GM13977 (cell line): ENCODE results near the gene ELANE.

Source experiments
- DNase-seq: peaks from one replicate; pipeline ENCODE4 v3.0.0; 2012; ENCODE audit warnings: low spot score
- CTCF ChIP-seq: IDR thresholded peaks from 2 replicates; pipeline ENCODE4 v1.5.1; 2012; ENCODE audit warnings: mild to moderate bottlenecking, control low read depth; ENCODE audit not compliant: insufficient read depth; ENCODE audit errors: extremely low read depth, missing control alignments
- in situ Hi-C: fragments of 300-500 bp; cut with MboI; formaldehyde crosslinking; loops from one replicate; pipeline ENCODE4 v1.12.0; 2022; ENCODE audit warnings: low sequenced_read_pairs, low pct_unique_long_range_greater_than_20kb, mixed read lengths, inconsistent platforms; ENCODE audit not compliant: unreplicated experiment

Gene ELANE

DNA sequence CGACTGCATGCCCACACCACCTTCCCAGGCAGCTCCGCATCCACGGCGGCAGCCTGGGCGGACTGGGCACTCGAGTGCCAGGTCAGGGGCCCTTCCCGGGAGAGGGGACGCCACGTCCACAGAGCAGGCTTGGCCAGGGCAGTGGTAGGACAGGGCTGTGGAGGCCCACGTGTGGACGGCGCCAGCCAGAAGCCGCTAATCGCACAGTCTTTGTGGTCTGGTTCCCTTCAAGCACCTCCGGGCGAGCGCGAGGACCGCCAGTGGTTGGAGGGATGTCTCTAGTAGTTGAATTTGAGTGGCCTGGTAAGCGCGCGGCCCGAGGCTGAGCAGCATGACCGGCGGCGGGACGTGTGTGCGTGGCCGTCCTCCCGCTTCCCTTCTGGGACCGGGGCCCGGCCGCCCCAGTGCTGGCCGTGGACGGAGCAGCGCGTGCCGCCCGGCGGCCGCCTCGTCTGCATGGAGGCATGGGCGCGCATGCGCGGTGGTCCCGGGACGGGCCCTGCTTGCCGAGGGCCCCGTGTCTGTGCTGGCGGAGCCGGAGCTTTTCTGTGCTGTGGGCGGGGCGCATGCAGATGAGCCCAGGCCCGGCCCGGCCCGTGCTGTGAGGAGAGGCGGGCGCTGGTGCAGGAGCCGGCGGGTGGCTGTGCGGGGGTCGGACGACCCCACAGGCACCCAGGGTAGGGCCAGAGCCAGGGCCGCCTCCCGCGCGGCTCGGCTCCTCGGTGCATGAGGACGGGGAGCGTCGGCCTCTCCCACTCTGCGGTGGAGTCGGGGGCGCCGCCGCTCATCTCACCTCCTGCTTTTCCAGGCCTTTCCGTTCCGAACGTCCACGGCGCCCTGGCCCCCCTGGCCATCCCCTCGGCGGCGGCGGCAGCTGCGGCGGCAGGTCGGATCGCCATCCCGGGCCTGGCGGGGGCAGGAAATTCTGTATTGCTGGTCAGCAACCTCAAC is 46.2 kb upstream of the ELANE start:
- in situ Hi-C loops, result no loop called here
- peak; percentile 32 for DNase-seq
- TF ChIP-seq CTCF, result no peak

GRCh38 chr19:806815-807421 is 45.2 kb upstream of the ELANE start:
- TF ChIP-seq CTCF, result no peak
- in situ Hi-C loops, result no loop called here
- DNase-seq, result peak; percentile 50

- in situ Hi-C loops, result no loop called here
Observed at GRCh38 chr19:807627-808422, 44.3 kb upstream of the ELANE start.

GRCh38 chr19:808423-808775 is 43.7 kb upstream of the ELANE start:
- in situ Hi-C loops, result no loop called here
- no peak for DNase-seq
- TF ChIP-seq CTCF, result no peak

More at GRCh38 chr19:807627-808422, 44.3 kb upstream of the ELANE start:
- no peak for TF ChIP-seq CTCF
- peak; percentile 49 for DNase-seq

GRCh38 chr19:810077-810855 is 41.8 kb upstream of the ELANE start:
- in situ Hi-C loops, result no loop called here
- no peak for TF ChIP-seq CTCF
- DNase-seq, result no peak

DNA sequence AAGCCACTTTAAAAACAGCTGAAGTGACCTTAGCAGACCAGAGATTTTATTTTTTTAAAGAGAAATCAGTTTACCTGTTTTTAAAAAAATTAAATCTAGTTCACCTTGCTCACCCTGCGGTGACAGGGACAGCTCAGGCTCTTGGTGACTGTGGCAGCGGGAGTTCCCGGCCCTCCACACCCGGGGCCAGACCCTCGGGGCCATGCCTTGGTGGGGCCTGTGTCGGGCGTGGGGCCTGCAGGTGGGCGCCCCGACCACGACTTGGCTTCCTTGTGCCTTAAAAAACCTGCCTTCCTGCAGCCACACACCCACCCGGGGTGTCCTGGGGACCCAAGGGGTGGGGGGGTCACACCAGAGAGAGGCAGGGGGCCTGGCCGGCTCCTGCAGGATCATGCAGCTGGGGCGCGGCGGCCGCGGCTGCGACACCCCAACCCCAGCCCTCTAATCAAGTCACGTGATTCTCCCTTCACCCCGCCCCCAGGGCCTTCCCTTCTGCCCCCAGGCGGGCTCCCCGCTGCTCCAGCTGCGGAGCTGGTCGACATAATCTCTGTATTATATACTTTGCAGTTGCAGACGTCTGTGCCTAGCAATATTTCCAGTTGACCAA is 41.1 kb upstream of the ELANE start:
- TF ChIP-seq CTCF, result no peak
- in situ Hi-C loops, result no loop called here
- DNase-seq, result no peak
